Inflammatory macrophage treated with lipopolysaccharide for 1 hour (primary cell): ENCODE measurements around the gene SEMA6D.
"Not testable (repeated sequence)": the region's sequence is repeated elsewhere in the genome, so short reads cannot be mapped to it uniquely, and the experiment has no call there.

Experiments used
- DNase-seq, 2 donors: peaks; one replicate each; pipeline ENCODE4 v3.0.0-alpha.2; 2020 to 2022

SEMA6D gene

GRCh38 chr15:47718497-47719437 is 1.5 kb downstream of the SEMA6D start:
- no peak for DNase-seq

GRCh38 chr15:47719730-47720129 is 2.4 kb downstream of the SEMA6D start:
- no peak for DNase-seq

GRCh38 chr15:47720555-47720954 is 3.2 kb downstream of the SEMA6D start:
- DNase-seq, result no peak

- DNase-seq, result no peak
These were observed 4.4 kb downstream of the SEMA6D start for GRCh38 chr15:47721676-47722075.

GRCh38 chr15:47724346-47724745 is 7.0 kb downstream of the SEMA6D start:
- no peak for DNase-seq

GRCh38 chr15:47725051-47725450 is 7.7 kb downstream of the SEMA6D start:
- no peak for DNase-seq

GRCh38 chr15:47725906-47726305 is 8.6 kb downstream of the SEMA6D start:
- DNase-seq, result no peak

- no peak for DNase-seq
These were observed 9.1 kb downstream of the SEMA6D start for GRCh38 chr15:47726399-47726823.

- DNase-seq, result no peak
These were observed 9.8 kb downstream of the SEMA6D start for GRCh38 chr15:47727137-47727536.

GRCh38 chr15:47727676-47728075 is 10.4 kb downstream of the SEMA6D start:
- no peak for DNase-seq

- DNase-seq, result no peak
These were observed 11.1 kb downstream of the SEMA6D start for GRCh38 chr15:47728426-47728825.

GRCh38 chr15:47728886-47729285 is 11.6 kb downstream of the SEMA6D start:
- DNase-seq, result no peak

- no peak for DNase-seq
These were observed 13.9 kb downstream of the SEMA6D start for GRCh38 chr15:47731230-47731629.

- no peak for DNase-seq
These were observed 14.9 kb downstream of the SEMA6D start for GRCh38 chr15:47732248-47732647.

- DNase-seq, result no peak
These were observed 15.8 kb downstream of the SEMA6D start for GRCh38 chr15:47733085-47733484.

GRCh38 chr15:47736143-47736786 is 19.0 kb downstream of the SEMA6D start:
- DNase-seq, result no peak

- no peak for DNase-seq
These were observed 20.2 kb downstream of the SEMA6D start for GRCh38 chr15:47737477-47737876.

GRCh38 chr15:47738144-47738825 is 21.0 kb downstream of the SEMA6D start:
- not testable (repeated sequence) for DNase-seq

GRCh38 chr15:47741082-47741481 is 23.8 kb downstream of the SEMA6D start:
- no peak for DNase-seq

GRCh38 chr15:47741907-47742306 is 24.6 kb downstream of the SEMA6D start:
- no peak for DNase-seq

- no peak for DNase-seq
These were observed 25.0 kb downstream of the SEMA6D start for GRCh38 chr15:47742334-47742733.

- DNase-seq, result no peak
These were observed 25.4 kb downstream of the SEMA6D start for GRCh38 chr15:47742742-47743141.

- no peak for DNase-seq
These were observed 26.1 kb downstream of the SEMA6D start for GRCh38 chr15:47743385-47743784.

- DNase-seq, result no peak
These were observed 26.6 kb downstream of the SEMA6D start for GRCh38 chr15:47743886-47744285.
